Keratinocyte (primary cell): ENCODE data around the gene MTCH1.

Experiments used
- CTCF ChIP-seq, 3 experiments: IDR thresholded peaks in 1 of 3; conservative IDR thresholded peaks in 1 of 3; optimal IDR thresholded peaks in 1 of 3; 2 replicates in 2 of 3; 3 replicates in 1 of 3; pipeline versions ENCODE3 to v1.5.1; 2011; ENCODE audit warnings: low read length in 3 of 3, mild to moderate bottlenecking in 3 of 3, moderate library complexity in 2 of 3, control low read depth in 1 of 3, inconsistent platforms in 1 of 3; ENCODE audit not compliant: insufficient read depth in 2 of 3; ENCODE audit errors: extremely low read depth in 1 of 3
- EZH2 ChIP-seq: IDR thresholded peaks from one replicate; pipeline ENCODE4 v1.6.1; 2012; ENCODE audit warnings: inconsistent platforms, mild to moderate bottlenecking, low read length, moderate library complexity

- TF ChIP-seq CTCF (optimal IDR thresholded peaks at IDR 0.05 in 1 of 3, IDR thresholded peaks at IDR 0.05 in 1 of 3, conservative IDR thresholded peaks at IDR 0.05 in 1 of 3; ENCODE audit: extremely low read depth in 1 of 3, insufficient read depth in 2 of 3, low read length in 3 of 3) (no peak), EZH2 (no peak)
Observed at GRCh38 chr6:37022135-37022863, 36.3 kb upstream of the MTCH1 start.
